WTC11 (cell line): ENCODE measurements around the gene CSF1R. TPM values are rescaled to one million over a fixed set of nuclear protein-coding genes. Genes with fewer than 3 reads are reported as not detected.

Source experiments
- ATAC-seq: fragments of 200-7000 bp; cut with Tn5 transposase; 2 replicates; pipeline ENCODE4 v1.10.0; 2021; ENCODE audit warnings: mild to moderate bottlenecking, moderate library complexity
- CTCF ChIA-PET: fragments of 300-600 bp; sonication (Branson Sonifier 250); formaldehyde crosslinking; loops from one replicate; lab custom pipeline; 2021; ENCODE audit warnings: antibody characterized with exemption; lab: Charles Lee
- POLR2A ChIA-PET: fragments of 350-600 bp; sonication (Branson Sonifier 250); formaldehyde crosslinking; loops from one replicate; lab custom pipeline; 2021; ENCODE audit warnings: antibody characterized with exemption; lab: Charles Lee
- DNase-seq: peaks from one replicate; pipeline ENCODE4 v3.0.0; 2021; ENCODE audit warnings: low spot score
- H3K27ac Mint-ChIP-seq: 2 replicates; pipeline ENCODE4 v1.8.0; 2021; ENCODE audit warnings: mixed read lengths
- H3K27me3 Mint-ChIP-seq: 2 replicates; pipeline ENCODE4 v1.8.0; 2021; ENCODE audit warnings: low read depth, mild to moderate bottlenecking, moderate library complexity, mixed read lengths
- H3K36me3 Mint-ChIP-seq: 2 replicates; pipeline ENCODE4 v1.8.0; 2021; ENCODE audit warnings: mixed read lengths
- H3K4me1 Mint-ChIP-seq: 2 replicates; pipeline ENCODE4 v1.8.0; 2022; ENCODE audit warnings: mixed read lengths
- H3K4me3 Mint-ChIP-seq: 2 replicates; pipeline ENCODE4 v1.8.0; 2021; ENCODE audit warnings: mild to moderate bottlenecking, moderate library complexity, mixed read lengths
- H3K9me3 Mint-ChIP-seq: 2 replicates; pipeline ENCODE4 v1.8.0; 2021; ENCODE audit warnings: mixed read lengths
- ATF1 ChIP-seq: sonication (generic); formaldehyde crosslinking; IDR thresholded peaks from 2 replicates; pipeline ENCODE4 v1.8.1; 2023; ENCODE audit warnings: mild to moderate bottlenecking, moderate library complexity, missing genetic modification reagents
- ATF3 ChIP-seq: sonication (generic); formaldehyde crosslinking; conservative IDR thresholded peaks from 2 replicates; pipeline ENCODE4 v1.8.1; 2022; ENCODE audit warnings: mild to moderate bottlenecking, missing genetic modification reagents
- CDX4 ChIP-seq: fragments of 250-450 bp; sonication (Bioruptor Pico); IDR thresholded peaks from 2 replicates; pipeline ENCODE4 v1.9.0; 2021; ENCODE audit warnings: moderate library complexity, mild to moderate bottlenecking, inconsistent platforms, borderline replicate concordance
- CTCF ChIP-seq: fragments of 200-600 bp; IDR thresholded peaks from 2 replicates; pipeline ENCODE4 v1.8.0; 2022; ENCODE audit warnings: antibody characterized with exemption
- E2F1 ChIP-seq: sonication (generic); formaldehyde crosslinking; IDR thresholded peaks from 2 replicates; pipeline ENCODE4 v1.8.0; 2022; ENCODE audit warnings: mild to moderate bottlenecking, missing genetic modification reagents
- E2F4 ChIP-seq: sonication (generic); formaldehyde crosslinking; IDR thresholded peaks from 2 replicates; pipeline ENCODE4 v1.8.1; 2022; ENCODE audit warnings: low read depth, mild to moderate bottlenecking, moderate library complexity, missing genetic modification reagents, borderline replicate concordance
- ELF4 ChIP-seq: sonication (generic); formaldehyde crosslinking; IDR thresholded peaks from 2 replicates; pipeline ENCODE4 v1.8.1; 2022; ENCODE audit warnings: low read depth, mild to moderate bottlenecking, moderate library complexity, missing genetic modification reagents
- ERG ChIP-seq: fragments of 250-450 bp; sonication (Bioruptor Pico); IDR thresholded peaks from 2 replicates; pipeline ENCODE4 v1.8.0; 2021; ENCODE audit warnings: mild to moderate bottlenecking
- ESRRA ChIP-seq: sonication (generic); formaldehyde crosslinking; IDR thresholded peaks from 2 replicates; pipeline ENCODE4 v1.8.1; 2022; ENCODE audit warnings: mild to moderate bottlenecking, missing genetic modification reagents, borderline replicate concordance
- IRF1 ChIP-seq: sonication (generic); formaldehyde crosslinking; IDR thresholded peaks from 2 replicates; pipeline ENCODE4 v1.8.0; 2023; ENCODE audit warnings: missing genetic modification reagents
- MLX ChIP-seq: sonication (generic); formaldehyde crosslinking; IDR thresholded peaks from 2 replicates; pipeline ENCODE4 v1.8.1; 2023; ENCODE audit warnings: mild to moderate bottlenecking, missing genetic modification reagents, moderate library complexity
- SOX15 ChIP-seq: fragments of 250-450 bp; sonication (Bioruptor Pico); IDR thresholded peaks from 2 replicates; pipeline ENCODE4 v1.9.0; 2021; ENCODE audit warnings: mild to moderate bottlenecking
- ZNF138 ChIP-seq: sonication (generic); formaldehyde crosslinking; conservative IDR thresholded peaks from 2 replicates; pipeline ENCODE4 v1.8.1; 2022; ENCODE audit warnings: mild to moderate bottlenecking, moderate library complexity, missing genetic modification reagents
- ZNF263 ChIP-seq: sonication (generic); formaldehyde crosslinking; IDR thresholded peaks from 2 replicates; pipeline ENCODE4 v1.8.1; 2022; ENCODE audit warnings: low read depth, mild to moderate bottlenecking, moderate library complexity, missing genetic modification reagents
- ZNF396 ChIP-seq: fragments of 250-450 bp; sonication (Bioruptor Pico); IDR thresholded peaks from 2 replicates; pipeline ENCODE4 v1.8.0; 2021; ENCODE audit warnings: mild to moderate bottlenecking, moderate library complexity, borderline replicate concordance
- ZSCAN18 ChIP-seq: fragments of 250-450 bp; sonication (Bioruptor Pico); IDR thresholded peaks from 2 replicates; pipeline ENCODE4 v2.1.2; 2022; ENCODE audit warnings: mild to moderate bottlenecking, moderate library complexity
- total RNA-seq: library from RNA; stranded (reverse); gene quantifications from 3 replicates; pipeline ENCODE4 v1.2.3, GENCODE V29; 2021

Gene CSF1R
- total RNA-seq, 1 experiment from 2014 or later, result 0.20 TPM

GRCh38 chr5:150038547-150038946 lies 47.8 kb downstream of the CSF1R start (continued):
- TF ChIP-seq CTCF, result no peak
- TF ChIP-seq ZNF263, result no peak
- no peak for TF ChIP-seq SOX15 (CRISPR knock-in tag)
- no peak for TF ChIP-seq ERG (CRISPR knock-in tag)

GRCh38 chr5:150036513-150036912 lies 49.8 kb downstream of the CSF1R start:
- POLR2A ChIA-PET, result no interaction called here
- H3K27ac Mint-ChIP-seq, result no peak overlapping the region
- no peaks in the 10 kb centered on the region for H3K9me3 Mint-ChIP-seq
- no peak for ATAC-seq
- no peak overlapping the region for H3K4me3 Mint-ChIP-seq
- peaks cover 74% of the 10 kb centered on the region for H3K36me3 Mint-ChIP-seq
- no peaks in the 10 kb centered on the region for H3K4me1 Mint-ChIP-seq
- DNase-seq, result no peak
- CTCF ChIA-PET, result no interaction called here
- H3K27me3 Mint-ChIP-seq, result no peaks in the 10 kb centered on the region
- TF ChIP-seq E2F1 (CRISPR knock-in tag) (no peak), ZNF138 (CRISPR knock-in tag) (no peak), ZNF396 (CRISPR knock-in tag) (no peak), MLX (CRISPR knock-in tag) (no peak), ATF1 (no peak), SOX15 (CRISPR knock-in tag) (no peak), ELF4 (CRISPR knock-in tag) (no peak), E2F4 (CRISPR knock-in tag) (no peak)

GRCh38 chr5:150035139-150035895 lies 51.0 kb downstream of the CSF1R start:
- DNase-seq (no peak), ATAC-seq (no peak)
- ChIA-PET CTCF (no interaction called here), POLR2A (no interaction called here)
- H3K27me3 Mint-ChIP-seq, result no peaks in the 10 kb centered on the region
- H3K4me3 Mint-ChIP-seq, result no peak overlapping the region
- TF ChIP-seq ESRRA, result no peak
- TF ChIP-seq ZSCAN18 (CRISPR knock-in tag), result no peak
- no peak for TF ChIP-seq MLX (CRISPR knock-in tag)
- TF ChIP-seq CDX4 (CRISPR knock-in tag), result no peak
- no peak for TF ChIP-seq ATF3 (CRISPR knock-in tag)
- no peak for TF ChIP-seq IRF1 (CRISPR knock-in tag)
- no peak for TF ChIP-seq ZNF138 (CRISPR knock-in tag)
- H3K9me3 Mint-ChIP-seq, result no peaks in the 10 kb centered on the region
- H3K4me1 Mint-ChIP-seq, result no peaks in the 10 kb centered on the region
- no peak overlapping the region for H3K27ac Mint-ChIP-seq
- peaks cover 74% of the 10 kb centered on the region for H3K36me3 Mint-ChIP-seq
